Measurements from ENCODE around the gene PHLPP1. TPM values are rescaled to one million over a fixed set of nuclear protein-coding genes. Genes with fewer than 3 reads are reported as not detected.

PHLPP1 gene
- total RNA-seq, 1 donor from 2014 or later = 12.3 TPM

DNA sequence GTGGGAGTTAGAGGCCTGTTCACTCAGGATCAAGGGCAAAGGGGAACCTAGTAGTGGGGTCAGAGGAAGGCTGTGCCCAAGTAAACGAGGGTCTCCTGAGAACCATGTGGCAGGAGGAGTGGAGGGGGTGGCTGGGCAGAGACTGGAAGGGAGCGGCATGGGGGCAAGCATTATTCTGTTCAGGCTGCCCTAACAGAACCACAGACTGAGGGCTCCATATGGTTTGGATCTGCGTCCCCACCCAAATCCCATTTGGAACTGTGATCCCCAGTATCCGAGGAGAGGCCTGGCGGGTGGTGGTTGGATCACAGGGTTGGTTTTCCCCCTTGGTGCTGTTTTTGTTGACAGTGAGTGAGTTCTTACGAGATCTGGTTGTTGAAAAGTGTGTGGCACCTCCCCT is 287.0 kb downstream of the PHLPP1 start:
- DNase-seq = no peak
- H3K27me3 Mint-ChIP-seq = peaks cover 9% of the 10 kb centered on the region
- intact Hi-C loops (cut with micrococcal nuclease) = no loop called here
- no peaks in the 10 kb centered on the region for H3K9me3 Mint-ChIP-seq
- no peak overlapping the region for H3K27ac Mint-ChIP-seq
- no peaks in the 10 kb centered on the region for H3K4me1 Mint-ChIP-seq
- no peaks in the 10 kb centered on the region for H3K36me3 Mint-ChIP-seq (ENCODE audit: low read depth)
- H3K4me3 Mint-ChIP-seq = no peak overlapping the region

DNA sequence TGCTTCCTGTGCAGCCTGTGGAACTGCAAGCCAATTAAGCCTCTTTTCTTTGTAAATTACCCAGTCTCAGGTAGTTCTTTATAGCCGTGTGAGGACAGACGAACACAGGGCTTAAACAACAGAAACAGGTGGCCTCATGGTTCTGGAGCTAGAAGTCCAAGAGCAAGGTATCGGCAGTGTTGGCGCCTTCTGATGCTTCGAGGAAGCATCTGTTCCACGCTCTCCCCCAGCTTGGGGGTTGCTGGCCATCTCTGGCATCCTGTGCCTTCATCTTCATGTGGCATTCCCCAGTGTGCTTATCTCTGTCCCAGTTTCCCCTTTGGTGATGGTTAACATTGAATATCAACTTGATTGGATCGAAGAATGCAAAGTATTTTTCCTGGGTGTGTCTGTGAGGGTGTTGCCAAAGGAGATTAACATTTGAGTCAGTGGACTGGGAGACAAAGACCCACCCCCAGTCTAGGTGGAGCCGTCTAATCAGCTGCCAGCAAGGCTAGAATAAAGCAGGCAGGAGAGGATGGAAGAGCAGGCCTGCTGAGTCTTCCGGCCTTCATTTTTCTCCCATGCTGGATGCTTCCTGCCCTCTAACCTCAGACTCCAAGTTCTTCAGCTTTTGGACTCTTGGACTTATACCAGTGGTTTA is 287.6 kb downstream of the PHLPP1 start:
- no peaks in the 10 kb centered on the region for H3K36me3 Mint-ChIP-seq (ENCODE audit: low read depth)
- no peak for DNase-seq
- no peak overlapping the region for H3K27ac Mint-ChIP-seq
- intact Hi-C loops (cut with micrococcal nuclease) = no loop called here
- no peak overlapping the region for H3K4me3 Mint-ChIP-seq
- no peaks in the 10 kb centered on the region for H3K4me1 Mint-ChIP-seq
- peaks cover 9% of the 10 kb centered on the region for H3K27me3 Mint-ChIP-seq
- H3K9me3 Mint-ChIP-seq = no peaks in the 10 kb centered on the region

DNA sequence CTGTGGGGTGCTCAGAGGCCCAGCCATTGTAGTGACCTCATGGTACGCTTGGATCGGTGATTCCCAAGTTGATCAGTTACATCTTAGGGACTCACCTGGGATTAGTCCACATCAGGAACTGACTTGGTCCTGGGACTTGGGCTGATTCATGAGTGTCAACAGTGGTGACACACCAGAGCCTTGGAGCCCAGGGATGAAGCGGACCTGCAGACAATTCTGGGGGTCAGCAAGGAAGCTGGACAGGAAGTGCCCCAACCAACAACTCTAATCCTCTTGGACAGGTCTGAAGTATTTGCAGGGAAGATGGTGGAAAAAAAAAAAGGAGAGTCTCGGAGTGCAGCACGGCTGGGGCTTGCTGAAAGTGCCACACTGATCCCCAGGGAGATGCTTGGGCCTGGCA is 288.6 kb downstream of the PHLPP1 start:
- H3K27ac Mint-ChIP-seq = no peak overlapping the region
- no peaks in the 10 kb centered on the region for H3K36me3 Mint-ChIP-seq (ENCODE audit: low read depth)
- no peak for DNase-seq
- intact Hi-C loops (cut with micrococcal nuclease) = no loop called here
- H3K4me3 Mint-ChIP-seq = no peak overlapping the region
- H3K27me3 Mint-ChIP-seq = peaks cover 6% of the 10 kb centered on the region
- H3K9me3 Mint-ChIP-seq = no peaks in the 10 kb centered on the region
- no peaks in the 10 kb centered on the region for H3K4me1 Mint-ChIP-seq

- Mint-ChIP-seq H3K4me1 (no peaks in the 10 kb centered on the region), H3K36me3 (ENCODE audit: low read depth) (no peaks in the 10 kb centered on the region), H3K4me3 (no peak overlapping the region), H3K27me3 (peaks cover 8% of the 10 kb centered on the region), H3K27ac (no peak overlapping the region), H3K9me3 (no peaks in the 10 kb centered on the region)
- DNase-seq = no peak
- intact Hi-C loops (cut with micrococcal nuclease) = no loop called here
Measured at GRCh38 chr18:63004466-63005089, 289.2 kb downstream of the PHLPP1 start.

- no peak overlapping the region for H3K27ac Mint-ChIP-seq
- no peaks in the 10 kb centered on the region for H3K36me3 Mint-ChIP-seq (ENCODE audit: low read depth)
- peaks cover 12% of the 10 kb centered on the region for H3K27me3 Mint-ChIP-seq
- no peak overlapping the region for H3K4me3 Mint-ChIP-seq
- H3K9me3 Mint-ChIP-seq = no peaks in the 10 kb centered on the region
- intact Hi-C loops (cut with micrococcal nuclease) = no loop called here
- DNase-seq = no peak
- H3K4me1 Mint-ChIP-seq = no peaks in the 10 kb centered on the region
Measured at GRCh38 chr18:63005306-63005705, 290.0 kb downstream of the PHLPP1 start.

GRCh38 chr18:63007231-63007630 is 291.9 kb downstream of the PHLPP1 start:
- H3K4me3 Mint-ChIP-seq = no peak overlapping the region
- no peaks in the 10 kb centered on the region for H3K4me1 Mint-ChIP-seq
- peaks cover 27% of the 10 kb centered on the region for H3K27me3 Mint-ChIP-seq
- H3K9me3 Mint-ChIP-seq = no peaks in the 10 kb centered on the region
- intact Hi-C loops (cut with micrococcal nuclease) = no loop called here
- H3K36me3 Mint-ChIP-seq (ENCODE audit: low read depth) = no peaks in the 10 kb centered on the region
- no peak overlapping the region for H3K27ac Mint-ChIP-seq
- DNase-seq = no peak

- Mint-ChIP-seq H3K4me3 (no peak overlapping the region), H3K36me3 (ENCODE audit: low read depth) (peaks cover 6% of the 10 kb centered on the region), H3K9me3 (peaks cover 8% of the 10 kb centered on the region), H3K27me3 (peaks cover 59% of the 10 kb centered on the region), H3K27ac (no peak overlapping the region), H3K4me1 (no peaks in the 10 kb centered on the region)
- intact Hi-C loops (cut with micrococcal nuclease) = loop anchor here (1.0 to 5.0 kb wide), 6 partner anchors 59 to 423 kb away; no protein-coding TSS in a partner anchor
- peak; percentile 83 for DNase-seq
Measured at GRCh38 chr18:63016270-63016669, 300.9 kb downstream of the PHLPP1 start.

DNA sequence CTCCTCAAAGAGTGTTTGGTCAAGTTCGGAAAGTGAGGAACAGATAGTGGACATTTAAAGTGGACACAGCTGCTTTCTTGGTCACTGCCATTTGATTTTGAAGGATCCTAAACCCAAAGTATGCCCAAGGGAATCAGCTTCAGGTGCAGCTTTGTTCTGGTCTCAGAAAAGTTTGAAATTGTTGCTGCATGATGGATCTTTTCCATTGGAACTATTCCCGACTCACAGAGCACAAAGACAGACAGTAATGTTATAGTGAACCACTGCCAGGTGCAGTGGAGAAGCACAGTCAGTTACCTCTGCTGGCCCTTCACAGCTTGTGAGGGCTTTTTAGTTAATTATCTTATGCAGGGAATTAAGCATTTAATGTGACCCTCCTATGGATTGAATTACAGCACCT is 301.7 kb downstream of the PHLPP1 start:
- Mint-ChIP-seq H3K27ac (no peak overlapping the region), H3K9me3 (peaks cover 8% of the 10 kb centered on the region), H3K36me3 (ENCODE audit: low read depth) (peaks cover 6% of the 10 kb centered on the region), H3K4me3 (no peak overlapping the region), H3K27me3 (peaks cover 56% of the 10 kb centered on the region), H3K4me1 (no peaks in the 10 kb centered on the region)
- intact Hi-C loops (cut with micrococcal nuclease) = loop anchor here (2.0 to 5.0 kb wide), 3 partner anchors 115 to 325 kb away; no protein-coding TSS in a partner anchor
- DNase-seq = no peak

DNA sequence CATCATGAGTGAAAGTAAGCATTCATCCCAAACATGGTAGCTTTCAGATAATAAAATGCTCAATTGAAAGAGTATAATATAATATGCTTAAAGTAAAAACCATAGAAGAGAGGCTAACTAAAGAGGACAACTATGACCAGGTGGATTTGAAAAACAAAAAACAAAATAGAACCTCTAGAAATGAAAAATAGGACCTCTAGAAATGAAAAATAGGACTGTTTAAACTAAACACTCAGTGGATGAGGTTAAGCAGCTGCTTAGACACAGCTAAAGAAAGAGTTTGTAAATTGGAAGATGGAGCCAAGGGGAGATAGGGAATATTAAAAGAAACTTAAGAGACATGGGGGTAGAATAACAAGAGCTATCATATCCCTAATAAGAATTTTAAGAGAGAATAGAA is 302.6 kb downstream of the PHLPP1 start:
- intact Hi-C loops (cut with micrococcal nuclease) = loop anchor here (2.0 to 5.0 kb wide), 3 partner anchors 114 to 324 kb away; no protein-coding TSS in a partner anchor
- no peak overlapping the region for H3K27ac Mint-ChIP-seq
- peaks cover 49% of the 10 kb centered on the region for H3K27me3 Mint-ChIP-seq
- H3K36me3 Mint-ChIP-seq (ENCODE audit: low read depth) = peaks cover 6% of the 10 kb centered on the region
- no peak overlapping the region for H3K4me3 Mint-ChIP-seq
- DNase-seq = no peak
- H3K4me1 Mint-ChIP-seq = no peaks in the 10 kb centered on the region
- H3K9me3 Mint-ChIP-seq = peaks cover 8% of the 10 kb centered on the region

DNA sequence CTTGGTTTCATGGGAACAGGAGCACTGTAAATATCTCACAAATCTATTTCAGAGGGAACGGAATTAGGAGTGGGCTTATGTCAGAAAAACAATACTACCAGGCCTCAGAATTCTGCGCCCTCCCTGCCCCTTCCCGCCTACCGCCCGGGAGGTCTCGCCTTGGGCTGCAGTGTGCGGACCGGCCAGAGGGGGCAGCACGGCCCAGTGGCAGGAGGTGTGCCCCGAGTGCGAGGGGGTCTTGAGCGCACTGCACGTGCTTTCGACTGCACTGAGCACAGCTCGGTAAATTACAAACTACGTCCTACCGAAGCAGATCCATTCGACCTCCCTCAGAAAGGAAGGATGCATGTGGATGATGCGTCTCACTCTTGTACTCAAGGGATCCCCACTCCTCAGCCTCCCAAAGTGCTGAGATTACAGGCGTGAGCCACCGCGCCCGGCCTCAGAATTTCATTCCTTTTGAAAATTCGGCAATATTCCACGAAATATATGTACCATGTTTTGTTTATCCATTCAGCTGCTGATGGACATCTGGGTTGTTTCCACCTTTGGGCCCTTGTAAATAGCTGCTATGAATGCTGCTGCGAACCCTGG is 307.2 kb downstream of the PHLPP1 start:
- H3K9me3 Mint-ChIP-seq = peaks cover 8% of the 10 kb centered on the region
- no peaks in the 10 kb centered on the region for H3K4me1 Mint-ChIP-seq
- H3K4me3 Mint-ChIP-seq = no peak overlapping the region
- peak; percentile 72 for DNase-seq
- peaks cover 19% of the 10 kb centered on the region for H3K27me3 Mint-ChIP-seq
- H3K36me3 Mint-ChIP-seq (ENCODE audit: low read depth) = peaks cover 6% of the 10 kb centered on the region
- H3K27ac Mint-ChIP-seq = no peak overlapping the region
- intact Hi-C loops (cut with micrococcal nuclease) = no loop called here

- H3K27me3 Mint-ChIP-seq = peaks cover 14% of the 10 kb centered on the region
- H3K27ac Mint-ChIP-seq = no peak overlapping the region
- intact Hi-C loops (cut with micrococcal nuclease) = no loop called here
- no peaks in the 10 kb centered on the region for H3K9me3 Mint-ChIP-seq
- H3K4me1 Mint-ChIP-seq = no peaks in the 10 kb centered on the region
- no peak for DNase-seq
- no peaks in the 10 kb centered on the region for H3K36me3 Mint-ChIP-seq (ENCODE audit: low read depth)
- H3K4me3 Mint-ChIP-seq = no peak overlapping the region
Measured at GRCh38 chr18:63025251-63026090, 310.1 kb downstream of the PHLPP1 start.

DNA sequence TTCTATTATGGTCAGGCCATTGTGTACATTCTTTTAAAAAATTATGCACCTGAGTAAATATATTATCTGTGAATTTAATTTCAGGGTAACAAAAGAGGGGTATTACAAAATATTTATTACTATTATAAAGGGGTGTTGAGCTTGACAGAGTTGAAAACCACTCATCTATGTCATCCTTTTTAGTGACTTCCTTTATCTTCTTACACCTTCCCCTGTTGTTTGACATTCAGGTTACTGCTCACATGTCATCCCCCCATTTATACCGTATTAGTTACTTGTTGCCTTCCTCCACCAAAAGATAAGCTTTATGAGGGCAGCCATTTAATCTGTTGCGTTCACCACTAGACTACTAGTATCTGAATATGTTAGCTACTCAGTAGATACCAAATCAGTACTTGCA is 313.0 kb downstream of the PHLPP1 start:
- H3K36me3 Mint-ChIP-seq (ENCODE audit: low read depth) = no peaks in the 10 kb centered on the region
- no peak overlapping the region for H3K4me3 Mint-ChIP-seq
- intact Hi-C loops (cut with micrococcal nuclease) = no loop called here
- no peaks in the 10 kb centered on the region for H3K4me1 Mint-ChIP-seq
- H3K27ac Mint-ChIP-seq = no peak overlapping the region
- H3K9me3 Mint-ChIP-seq = peaks cover 4% of the 10 kb centered on the region
- DNase-seq = no peak
- H3K27me3 Mint-ChIP-seq = peaks cover 16% of the 10 kb centered on the region
